Measurements from ENCODE around the gene ZCCHC9.
"Not testable (repeated sequence)": the region's sequence is repeated elsewhere in the genome, so short reads cannot be mapped to it uniquely, and the experiment has no call there.

ZCCHC9 gene

DNA sequence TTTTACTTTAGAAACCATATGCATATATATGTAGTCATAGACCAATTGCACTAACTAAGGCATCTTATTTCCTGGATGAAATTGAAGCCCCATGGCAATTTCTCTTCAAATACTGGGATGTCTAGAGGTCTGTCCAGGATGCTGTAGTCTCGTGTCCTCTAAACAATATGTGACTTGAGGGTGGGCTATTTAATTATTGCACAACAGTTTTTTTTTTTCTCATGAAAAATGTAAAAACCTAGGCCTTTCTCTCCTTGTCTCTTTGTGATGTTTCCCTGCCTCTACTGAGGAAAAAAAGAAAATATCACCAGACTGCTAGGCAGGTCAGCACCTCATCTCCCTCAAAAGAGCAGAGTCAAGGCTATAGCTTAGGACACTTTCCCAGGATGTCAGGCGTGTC, 34.6 kb downstream of the ZCCHC9 start:
- Histone ChIP-seq H3K36me3 (ENCODE audit: control insufficient read depth in 1 of 2, insufficient read depth in 2 of 2, low read length in 2 of 2) (no peaks in the 10 kb centered on the region), H3K27me3 (ENCODE audit: low read depth, low read length) (no peaks in the 10 kb centered on the region), H3K4me3 (ENCODE audit: low read depth in 1 of 2, low read length in 2 of 2) (no peak overlapping the region), H3K27ac (ENCODE audit: low read length) (no peak overlapping the region), H3K9me3 (ENCODE audit: control insufficient read depth in 1 of 2, low read length in 2 of 2) (no peaks in the 10 kb centered on the region), H3K4me1 (ENCODE audit: control insufficient read depth in 1 of 2, insufficient read depth in 2 of 2, low read length in 2 of 2) (no peaks in the 10 kb centered on the region)

DNA sequence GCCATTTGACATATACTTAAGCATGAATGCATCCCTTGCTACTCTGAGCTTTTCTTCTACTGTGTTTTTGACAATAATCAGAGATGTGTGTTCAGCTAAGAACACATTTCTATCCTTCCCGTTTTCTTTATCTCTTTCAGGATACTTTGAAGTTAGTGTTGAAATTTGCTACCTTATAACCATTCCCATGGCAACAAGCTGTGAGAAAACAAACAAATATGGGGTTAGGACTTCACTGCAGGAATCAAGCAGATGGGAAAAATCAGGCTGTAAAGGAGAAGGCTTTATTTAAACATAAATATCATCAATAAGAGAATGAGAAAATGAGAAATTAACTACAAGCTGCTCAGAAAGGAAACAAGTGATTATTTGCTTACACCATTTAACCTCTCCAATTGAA, 35.2 kb downstream of the ZCCHC9 start:
- Histone ChIP-seq H3K9me3 (ENCODE audit: control insufficient read depth in 1 of 2, low read length in 2 of 2) (no peaks in the 10 kb centered on the region), H3K4me3 (ENCODE audit: low read depth in 1 of 2, low read length in 2 of 2) (no peak overlapping the region), H3K27ac (ENCODE audit: low read length) (no peak overlapping the region), H3K4me1 (ENCODE audit: control insufficient read depth in 1 of 2, insufficient read depth in 2 of 2, low read length in 2 of 2) (no peaks in the 10 kb centered on the region), H3K27me3 (ENCODE audit: low read depth, low read length) (no peaks in the 10 kb centered on the region), H3K36me3 (ENCODE audit: control insufficient read depth in 1 of 2, insufficient read depth in 2 of 2, low read length in 2 of 2) (no peaks in the 10 kb centered on the region)

DNA sequence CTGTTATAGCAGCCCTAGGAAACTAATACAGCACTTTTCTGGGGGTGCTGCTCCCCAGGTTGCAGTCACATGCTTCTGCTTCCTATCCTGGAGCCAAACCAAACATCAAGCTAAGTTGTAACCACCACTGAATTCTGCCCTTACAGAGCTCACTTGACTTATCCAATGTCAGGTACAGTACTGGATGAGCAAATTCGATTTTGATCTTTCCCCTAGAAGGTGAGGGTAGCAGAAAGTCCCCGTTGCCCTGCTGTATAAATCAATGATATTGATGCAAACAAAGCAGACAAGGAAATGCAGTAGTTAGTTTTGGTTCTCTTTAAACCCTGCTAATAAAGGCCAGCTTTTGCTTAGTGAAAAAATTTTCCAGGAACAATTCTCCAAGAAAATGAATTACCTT, 36.4 kb downstream of the ZCCHC9 start:
- Histone ChIP-seq H3K27me3 (ENCODE audit: low read depth, low read length) (no peaks in the 10 kb centered on the region), H3K27ac (ENCODE audit: low read length) (no peak overlapping the region), H3K36me3 (ENCODE audit: control insufficient read depth in 1 of 2, insufficient read depth in 2 of 2, low read length in 2 of 2) (no peaks in the 10 kb centered on the region), H3K9me3 (ENCODE audit: control insufficient read depth in 1 of 2, low read length in 2 of 2) (no peaks in the 10 kb centered on the region), H3K4me1 (ENCODE audit: control insufficient read depth in 1 of 2, insufficient read depth in 2 of 2, low read length in 2 of 2) (no peaks in the 10 kb centered on the region), H3K4me3 (ENCODE audit: low read depth in 1 of 2, low read length in 2 of 2) (no peak overlapping the region)

DNA sequence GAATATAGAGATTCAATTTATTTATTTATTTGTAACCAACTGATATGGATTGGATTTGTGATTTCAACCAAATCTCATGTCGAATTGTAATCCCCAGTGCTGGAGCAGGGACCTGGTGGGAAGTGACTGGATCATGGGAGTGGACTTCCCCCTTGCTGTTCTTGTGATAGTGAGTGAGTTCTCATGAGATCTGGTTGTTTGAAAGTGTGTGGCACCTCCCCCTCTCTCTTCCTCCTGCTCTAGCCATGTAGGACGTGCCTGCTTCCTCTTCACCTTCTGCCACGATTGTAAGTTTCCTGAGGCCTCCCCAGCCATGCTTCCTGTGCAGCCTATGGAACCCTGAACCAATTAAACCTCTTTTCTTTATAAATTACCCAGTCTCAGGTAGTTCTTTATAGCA, 36.8 kb downstream of the ZCCHC9 start:
- not testable (repeated sequence) for H3K27ac ChIP-seq (ENCODE audit: low read length); H3K4me1 ChIP-seq (ENCODE audit: control insufficient read depth in 1 of 2, insufficient read depth in 2 of 2, low read length in 2 of 2); H3K9me3 ChIP-seq (ENCODE audit: control insufficient read depth in 1 of 2, low read length in 2 of 2); H3K27me3 ChIP-seq (ENCODE audit: low read depth, low read length); H3K36me3 ChIP-seq (ENCODE audit: control insufficient read depth in 1 of 2, insufficient read depth in 2 of 2, low read length in 2 of 2); H3K4me3 ChIP-seq (ENCODE audit: low read depth in 1 of 2, low read length in 2 of 2)

DNA sequence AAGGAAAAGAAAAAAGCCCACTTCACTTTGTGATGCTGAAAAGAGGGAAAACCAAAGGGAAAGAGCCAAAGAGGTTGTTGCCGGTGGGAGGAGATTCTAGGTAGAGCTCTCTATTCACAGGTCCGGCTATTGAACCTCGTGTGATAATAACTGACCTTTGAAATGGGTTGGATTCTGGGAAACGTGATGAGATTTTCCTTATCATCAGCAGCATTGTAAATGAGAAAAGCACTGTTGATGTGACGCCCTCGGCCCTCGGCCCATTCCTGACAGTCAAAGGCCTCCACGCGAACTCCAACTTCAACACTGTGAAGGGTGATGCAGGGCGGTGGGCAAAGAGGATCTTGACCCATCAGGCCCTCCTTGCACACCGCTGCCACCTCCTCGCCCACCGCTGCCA, 43.3 kb downstream of the ZCCHC9 start:
- Histone ChIP-seq H3K36me3 (ENCODE audit: control insufficient read depth in 1 of 2, insufficient read depth in 2 of 2, low read length in 2 of 2) (no peaks in the 10 kb centered on the region), H3K4me1 (ENCODE audit: control insufficient read depth in 1 of 2, insufficient read depth in 2 of 2, low read length in 2 of 2) (no peaks in the 10 kb centered on the region), H3K27me3 (ENCODE audit: low read depth, low read length) (no peaks in the 10 kb centered on the region), H3K9me3 (ENCODE audit: control insufficient read depth in 1 of 2, low read length in 2 of 2) (no peaks in the 10 kb centered on the region), H3K4me3 (ENCODE audit: low read depth in 1 of 2, low read length in 2 of 2) (no peak overlapping the region), H3K27ac (ENCODE audit: low read length) (no peak overlapping the region)

DNA sequence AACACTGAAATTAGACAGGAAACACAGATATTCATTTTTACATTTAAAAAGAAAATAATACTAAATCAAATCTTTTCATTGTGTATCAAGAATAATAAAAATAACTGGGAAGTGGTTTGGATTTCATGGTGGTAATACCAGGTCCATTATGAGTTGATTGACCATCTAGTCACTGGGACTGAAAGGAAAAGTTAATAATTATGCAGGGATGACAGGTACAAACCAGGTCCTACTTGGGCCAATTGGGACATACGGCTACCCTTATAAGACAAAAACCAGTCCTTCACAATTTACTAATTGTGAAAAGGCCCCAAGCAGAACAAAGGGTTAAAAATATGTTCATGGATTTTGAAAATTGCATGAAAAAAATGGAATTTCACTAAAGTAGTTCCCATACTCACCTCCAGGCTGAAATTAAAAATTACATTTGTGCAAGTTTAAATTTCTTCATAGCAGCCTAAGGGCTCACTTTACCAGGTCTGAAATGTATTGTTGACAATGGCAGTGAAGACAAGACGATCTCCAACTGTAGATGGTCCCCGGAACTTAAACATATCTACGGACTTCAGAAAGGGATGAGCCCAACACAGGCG, 44.1 kb downstream of the ZCCHC9 start:
- no peak overlapping the region for H3K4me3 ChIP-seq (ENCODE audit: low read depth in 1 of 2, low read length in 2 of 2)
- no peaks in the 10 kb centered on the region for H3K4me1 ChIP-seq (ENCODE audit: control insufficient read depth in 1 of 2, insufficient read depth in 2 of 2, low read length in 2 of 2)
- no peaks in the 10 kb centered on the region for H3K27me3 ChIP-seq (ENCODE audit: low read depth, low read length)
- no peak overlapping the region for H3K27ac ChIP-seq (ENCODE audit: low read length)
- no peaks in the 10 kb centered on the region for H3K36me3 ChIP-seq (ENCODE audit: control insufficient read depth in 1 of 2, insufficient read depth in 2 of 2, low read length in 2 of 2)
- no peaks in the 10 kb centered on the region for H3K9me3 ChIP-seq (ENCODE audit: control insufficient read depth in 1 of 2, low read length in 2 of 2)

DNA sequence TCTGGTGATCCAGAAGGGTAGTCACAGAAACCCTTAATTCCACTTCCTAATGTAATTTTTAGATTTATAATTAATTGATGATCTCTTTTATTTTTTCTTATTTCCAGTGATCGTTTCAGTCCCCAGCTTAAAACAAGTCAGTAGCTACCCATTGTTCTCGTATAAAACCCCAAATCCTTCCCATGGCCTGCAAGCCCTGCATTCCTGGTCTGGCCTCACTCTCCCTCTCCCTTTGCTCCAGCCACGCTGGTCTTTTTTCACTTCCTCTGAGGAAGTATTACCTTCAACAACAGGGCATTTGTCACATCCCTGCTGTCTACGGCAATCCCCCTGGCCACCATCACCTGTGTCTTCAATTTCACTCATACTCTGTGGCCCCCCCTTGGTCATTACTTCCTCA, 47.8 kb downstream of the ZCCHC9 start:
- Histone ChIP-seq H3K4me1 (ENCODE audit: control insufficient read depth in 1 of 2, insufficient read depth in 2 of 2, low read length in 2 of 2) (no peaks in the 10 kb centered on the region), H3K9me3 (ENCODE audit: control insufficient read depth in 1 of 2, low read length in 2 of 2) (no peaks in the 10 kb centered on the region), H3K4me3 (ENCODE audit: low read depth in 1 of 2, low read length in 2 of 2) (no peak overlapping the region), H3K27me3 (ENCODE audit: low read depth, low read length) (no peaks in the 10 kb centered on the region), H3K36me3 (ENCODE audit: control insufficient read depth in 1 of 2, insufficient read depth in 2 of 2, low read length in 2 of 2) (no peaks in the 10 kb centered on the region), H3K27ac (ENCODE audit: low read length) (no peak overlapping the region)

DNA sequence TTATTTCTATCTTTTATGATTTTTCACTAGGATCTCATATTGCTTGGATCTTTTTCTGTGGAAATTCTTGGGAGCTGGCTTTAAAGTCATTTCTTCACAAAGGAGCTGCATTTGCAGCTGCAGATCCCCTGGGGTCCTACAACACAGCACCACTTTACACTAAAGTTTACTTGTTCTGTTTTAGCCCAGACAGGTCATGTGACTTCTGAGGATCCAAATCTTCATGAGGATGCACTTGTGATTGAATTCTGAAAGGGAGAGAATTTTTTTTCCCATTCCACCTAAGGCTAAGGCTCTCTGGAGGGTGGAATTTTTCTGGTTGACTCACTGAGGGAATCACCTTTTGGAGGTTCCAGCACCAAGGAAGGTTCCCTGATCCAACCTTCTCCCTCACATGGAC, 49.1 kb downstream of the ZCCHC9 start:
- H3K4me3 ChIP-seq (ENCODE audit: low read depth in 1 of 2, low read length in 2 of 2) = no peak overlapping the region
- no peak overlapping the region for H3K27ac ChIP-seq (ENCODE audit: low read length)
- no peaks in the 10 kb centered on the region for H3K36me3 ChIP-seq (ENCODE audit: control insufficient read depth in 1 of 2, insufficient read depth in 2 of 2, low read length in 2 of 2)
- H3K27me3 ChIP-seq (ENCODE audit: low read depth, low read length) = no peaks in the 10 kb centered on the region
- no peaks in the 10 kb centered on the region for H3K4me1 ChIP-seq (ENCODE audit: control insufficient read depth in 1 of 2, insufficient read depth in 2 of 2, low read length in 2 of 2)
- no peaks in the 10 kb centered on the region for H3K9me3 ChIP-seq (ENCODE audit: control insufficient read depth in 1 of 2, low read length in 2 of 2)

DNA sequence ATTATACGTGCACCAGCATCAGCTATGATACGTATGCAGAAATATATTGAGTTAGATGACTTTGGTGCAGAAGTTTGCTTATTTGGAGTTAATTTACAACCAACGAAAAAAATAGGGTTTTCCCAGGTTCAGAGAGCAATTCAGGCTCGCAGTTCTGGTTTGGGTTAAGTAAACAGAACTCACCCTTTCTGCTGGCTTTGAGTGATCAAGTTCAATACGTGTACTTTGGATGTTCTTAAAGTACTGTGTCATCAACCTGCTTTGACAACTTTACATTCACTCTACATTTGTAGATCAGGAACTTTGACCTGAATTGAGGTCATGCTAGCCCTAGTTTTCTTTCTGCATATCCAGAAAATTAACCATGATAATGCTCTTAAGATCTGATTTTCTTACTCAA, 51.8 kb downstream of the ZCCHC9 start:
- Histone ChIP-seq H3K27me3 (ENCODE audit: low read depth, low read length) (no peaks in the 10 kb centered on the region), H3K4me1 (ENCODE audit: control insufficient read depth in 1 of 2, insufficient read depth in 2 of 2, low read length in 2 of 2) (no peaks in the 10 kb centered on the region), H3K9me3 (ENCODE audit: control insufficient read depth in 1 of 2, low read length in 2 of 2) (no peaks in the 10 kb centered on the region), H3K4me3 (ENCODE audit: low read depth in 1 of 2, low read length in 2 of 2) (no peak overlapping the region), H3K27ac (ENCODE audit: low read length) (no peak overlapping the region), H3K36me3 (ENCODE audit: control insufficient read depth in 1 of 2, insufficient read depth in 2 of 2, low read length in 2 of 2) (no peaks in the 10 kb centered on the region)

DNA sequence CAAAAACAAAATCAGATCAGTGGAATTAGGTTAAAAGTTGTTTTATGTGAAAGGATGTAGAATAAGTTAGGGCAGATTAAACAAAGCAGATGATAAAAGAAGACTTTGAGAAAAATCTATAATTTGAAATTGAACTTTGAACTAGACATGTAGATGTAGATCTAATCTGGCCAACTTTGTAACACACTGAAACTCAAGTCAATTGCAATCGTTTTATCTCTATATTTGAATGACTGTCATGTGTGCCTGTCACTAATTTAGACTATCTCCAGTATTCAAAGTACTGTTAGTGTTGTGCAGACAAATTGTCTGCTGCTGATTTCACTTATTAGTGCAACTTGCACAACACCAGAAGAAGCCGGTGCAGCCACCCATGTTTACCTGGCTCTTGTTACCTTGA, 52.7 kb downstream of the ZCCHC9 start:
- H3K27me3 ChIP-seq (ENCODE audit: low read depth, low read length) = no peaks in the 10 kb centered on the region
- no peak overlapping the region for H3K27ac ChIP-seq (ENCODE audit: low read length)
- H3K4me3 ChIP-seq (ENCODE audit: low read depth in 1 of 2, low read length in 2 of 2) = no peak overlapping the region
- H3K4me1 ChIP-seq (ENCODE audit: control insufficient read depth in 1 of 2, insufficient read depth in 2 of 2, low read length in 2 of 2) = no peaks in the 10 kb centered on the region
- H3K9me3 ChIP-seq (ENCODE audit: control insufficient read depth in 1 of 2, low read length in 2 of 2) = no peaks in the 10 kb centered on the region
- H3K36me3 ChIP-seq (ENCODE audit: control insufficient read depth in 1 of 2, insufficient read depth in 2 of 2, low read length in 2 of 2) = no peaks in the 10 kb centered on the region

DNA sequence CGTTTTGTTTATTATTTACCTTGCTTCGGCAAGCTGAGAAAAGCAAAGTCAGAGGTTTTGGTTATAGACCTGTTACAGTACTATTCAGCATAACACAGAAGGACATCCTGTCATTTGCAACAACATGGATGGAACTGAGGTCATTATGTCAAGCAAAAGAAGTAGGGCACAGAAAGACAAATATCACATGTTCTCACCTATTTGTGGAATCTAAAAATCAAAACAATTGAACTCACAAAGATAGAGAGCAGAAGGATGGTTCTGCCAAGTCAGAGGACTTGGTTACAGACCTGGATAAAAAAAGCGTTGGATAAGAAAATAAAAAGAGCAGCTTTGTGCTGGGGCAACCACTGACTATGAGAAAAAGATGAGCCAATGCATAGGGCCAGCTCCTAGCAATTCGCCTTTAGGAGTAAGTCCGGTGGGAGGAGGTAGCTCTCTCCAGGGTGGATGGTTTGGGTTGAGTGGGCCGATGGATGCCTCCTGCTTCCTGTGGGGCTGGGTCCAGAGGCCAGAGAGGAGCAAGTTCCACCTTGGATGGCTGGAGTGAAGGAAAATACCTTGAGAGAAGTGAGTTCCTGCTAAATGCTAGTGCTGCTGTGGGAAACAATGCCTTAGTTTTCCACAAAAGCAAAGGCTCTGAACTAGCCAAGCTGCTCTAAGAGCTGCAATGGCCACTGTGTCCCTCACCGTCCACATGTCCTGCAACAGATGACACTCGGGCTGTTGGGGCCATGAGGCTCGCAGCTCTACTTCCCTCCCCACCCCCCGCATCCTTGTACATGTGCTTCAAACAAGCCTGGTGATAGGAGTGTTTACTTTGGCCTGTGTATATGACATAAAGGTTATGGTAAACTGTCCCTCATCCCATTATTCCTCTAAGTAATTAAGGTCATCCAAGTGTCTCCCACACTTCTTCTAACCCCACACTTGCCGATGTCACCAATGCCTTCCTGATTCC, 54.2 kb downstream of the ZCCHC9 start:
- Histone ChIP-seq H3K4me1 (ENCODE audit: control insufficient read depth in 1 of 2, insufficient read depth in 2 of 2, low read length in 2 of 2) (no peaks in the 10 kb centered on the region), H3K4me3 (ENCODE audit: low read depth in 1 of 2, low read length in 2 of 2) (no peak overlapping the region), H3K9me3 (ENCODE audit: control insufficient read depth in 1 of 2, low read length in 2 of 2) (no peaks in the 10 kb centered on the region), H3K27me3 (ENCODE audit: low read depth, low read length) (no peaks in the 10 kb centered on the region), H3K36me3 (ENCODE audit: control insufficient read depth in 1 of 2, insufficient read depth in 2 of 2, low read length in 2 of 2) (no peaks in the 10 kb centered on the region), H3K27ac (ENCODE audit: low read length) (no peak overlapping the region)

DNA sequence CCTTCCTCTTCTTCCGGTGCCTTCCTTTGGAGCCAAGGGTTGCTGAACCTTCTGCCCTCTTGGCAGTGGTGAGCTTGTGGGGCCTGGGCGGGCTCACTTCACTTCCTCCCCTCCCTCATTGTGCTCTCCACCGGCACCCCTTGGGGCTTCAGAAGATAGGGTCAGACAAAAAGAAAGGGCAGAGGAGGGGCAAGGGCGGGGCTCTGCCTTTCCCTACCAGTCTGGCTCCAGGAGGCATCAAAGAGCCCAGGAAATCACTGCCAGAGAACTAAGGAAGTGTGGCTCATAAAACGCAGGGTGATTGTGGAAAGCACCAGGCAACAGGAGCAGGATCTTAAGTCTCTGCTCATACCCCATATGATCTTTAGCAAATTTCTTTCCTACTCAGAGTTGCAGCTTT, 57.7 kb downstream of the ZCCHC9 start:
- Histone ChIP-seq H3K4me1 (ENCODE audit: control insufficient read depth in 1 of 2, insufficient read depth in 2 of 2, low read length in 2 of 2) (no peaks in the 10 kb centered on the region), H3K9me3 (ENCODE audit: control insufficient read depth in 1 of 2, low read length in 2 of 2) (no peaks in the 10 kb centered on the region), H3K4me3 (ENCODE audit: low read depth in 1 of 2, low read length in 2 of 2) (no peak overlapping the region), H3K27ac (ENCODE audit: low read length) (no peak overlapping the region), H3K36me3 (ENCODE audit: control insufficient read depth in 1 of 2, insufficient read depth in 2 of 2, low read length in 2 of 2) (no peaks in the 10 kb centered on the region), H3K27me3 (ENCODE audit: low read depth, low read length) (no peaks in the 10 kb centered on the region)
